Activated CD4-positive, alpha-beta T cell treated with anti-CD3 and anti-CD28 coated beads, Interleukin-2, amount 10 ng/mL, durations not matched to agents 7 days and 5 days (primary cell): Measurements from ENCODE around the gene PIAS2. TPM values are rescaled to one million over a fixed set of nuclear protein-coding genes. Genes with fewer than 3 reads are reported as not detected.
"Not testable (repeated sequence)": the region's sequence is repeated elsewhere in the genome, so short reads cannot be mapped to it uniquely, and the experiment has no call there.

ENCODE experiments used
- CTCF ChIA-PET: fragments of 350-600 bp; sonication (Branson Sonifier 250); formaldehyde crosslinking; loops from one replicate; lab custom pipeline; 2021; ENCODE audit warnings: antibody characterized with exemption; lab: Charles Lee
- POLR2A ChIA-PET: fragments of 350-600 bp; sonication (Branson Sonifier 250); formaldehyde crosslinking; loops from one replicate; lab custom pipeline; 2021; ENCODE audit warnings: antibody characterized with exemption; lab: Charles Lee
- DNase-seq: peaks from one replicate; pipeline ENCODE4 v3.0.0-alpha.2; 2020
- H3K27ac Mint-ChIP-seq: one replicate; pipeline ENCODE4 v1.8.0; 2021; ENCODE audit warnings: mild to moderate bottlenecking, moderate library complexity, mixed read lengths
- H3K27me3 Mint-ChIP-seq: one replicate; pipeline ENCODE4 v1.8.0; 2021; ENCODE audit warnings: mixed read lengths
- H3K36me3 Mint-ChIP-seq: one replicate; pipeline ENCODE4 v1.8.0; 2021; ENCODE audit warnings: low read depth, mixed read lengths
- H3K4me1 Mint-ChIP-seq: one replicate; pipeline ENCODE4 v1.8.0; 2021; ENCODE audit warnings: mixed read lengths
- H3K4me3 Mint-ChIP-seq: one replicate; pipeline ENCODE4 v1.8.0; 2021; ENCODE audit warnings: mild to moderate bottlenecking, moderate library complexity, mixed read lengths
- H3K9me3 Mint-ChIP-seq: one replicate; pipeline ENCODE4 v1.8.0; 2021; ENCODE audit warnings: mixed read lengths
- total RNA-seq, 2 experiments: library from RNA; stranded (reverse); gene quantifications; one replicate each; pipeline ENCODE4 v1.2.3, GENCODE V29; 2021

PIAS2 gene
- total RNA-seq, 2 experiments from 2014 or later: 32.8 to 33.3 TPM

DNA sequence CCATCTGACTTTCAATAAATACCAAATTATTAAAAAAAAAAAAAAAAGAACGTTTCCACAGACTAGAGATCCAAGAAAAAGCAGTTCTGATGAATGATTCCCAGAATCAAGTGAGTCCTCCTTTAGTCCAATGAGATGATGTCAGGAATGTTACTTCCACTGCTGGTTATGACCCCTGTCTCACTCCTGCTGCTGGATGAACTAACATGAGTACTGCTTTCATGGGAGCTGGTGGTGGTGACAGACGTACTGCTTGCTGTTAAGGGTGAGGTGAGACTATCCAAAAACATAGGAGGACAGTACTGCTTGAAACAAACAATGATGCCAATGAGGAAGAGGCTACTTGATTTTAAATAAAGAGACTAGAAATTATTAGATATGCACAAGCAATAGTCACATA lies 105.0 kb downstream of the PIAS2 start:
- DNase-seq: no peak
- H3K27me3 Mint-ChIP-seq: no peaks in the 10 kb centered on the region
- ChIA-PET CTCF (no interaction called here), POLR2A (no interaction called here)
- H3K9me3 Mint-ChIP-seq: no peaks in the 10 kb centered on the region
- peaks cover 2% of the 10 kb centered on the region for H3K36me3 Mint-ChIP-seq
- H3K4me1 Mint-ChIP-seq: no peaks in the 10 kb centered on the region
- no peak overlapping the region for H3K27ac Mint-ChIP-seq
- H3K4me3 Mint-ChIP-seq: no peak overlapping the region

DNA sequence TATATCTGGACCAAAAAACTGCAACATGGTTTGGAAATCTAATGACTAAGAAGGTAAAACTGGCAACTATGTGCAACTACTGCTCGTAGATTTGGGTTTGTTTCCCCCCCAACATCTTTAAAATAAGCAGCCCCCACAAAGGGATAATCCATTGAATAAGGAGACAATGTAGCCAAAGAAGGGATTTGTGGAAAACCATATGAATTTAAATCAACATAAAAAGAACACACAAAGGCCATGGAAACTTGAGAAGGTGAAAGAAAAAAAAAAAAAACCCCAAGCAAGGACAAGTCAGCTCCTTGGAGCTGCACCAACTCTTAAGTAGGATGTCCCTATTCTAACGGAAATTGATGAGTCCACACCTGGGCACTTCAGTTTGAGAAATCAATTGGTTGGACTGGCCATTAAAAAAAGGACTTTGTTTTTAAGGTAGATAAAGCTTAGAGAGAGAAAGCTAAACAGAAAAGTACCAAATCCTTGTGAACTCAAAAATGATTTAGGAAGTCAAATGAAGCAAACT lies 106.8 kb downstream of the PIAS2 start:
- no peak for DNase-seq
- CTCF ChIA-PET: no interaction called here
- Mint-ChIP-seq H3K4me1 (no peaks in the 10 kb centered on the region), H3K4me3 (no peak overlapping the region), H3K36me3 (peaks cover 4% of the 10 kb centered on the region), H3K27ac (no peak overlapping the region), H3K27me3 (no peaks in the 10 kb centered on the region), H3K9me3 (no peaks in the 10 kb centered on the region)
- POLR2A ChIA-PET: no interaction called here

DNA sequence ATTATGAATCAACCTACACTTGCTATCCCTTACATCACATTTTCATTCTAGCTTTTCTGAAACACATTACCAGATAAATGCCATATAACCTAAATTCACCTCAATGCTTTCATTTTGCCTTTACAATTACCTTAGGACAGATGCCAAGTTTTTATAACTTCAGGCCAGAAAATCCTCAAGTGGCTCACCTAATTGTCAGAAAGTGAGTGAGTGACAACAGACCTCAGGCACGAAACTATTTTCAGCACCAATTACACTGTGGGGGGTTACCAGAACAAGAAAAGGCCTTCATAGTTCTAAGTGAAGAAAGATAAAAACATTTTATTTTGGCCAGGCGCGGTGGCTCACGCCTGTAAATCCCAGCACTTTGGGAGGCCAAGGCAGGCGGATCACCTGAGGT lies 108.2 kb downstream of the PIAS2 start:
- CTCF ChIA-PET: interaction anchor here (0.7 kb wide), 1 partner anchor 112 kb away, joined by 3 read pairs; no protein-coding TSS in a partner anchor
- Mint-ChIP-seq H3K9me3 (peaks cover 2% of the 10 kb centered on the region), H3K36me3 (peaks cover 4% of the 10 kb centered on the region), H3K27ac (no peak overlapping the region), H3K27me3 (no peaks in the 10 kb centered on the region), H3K4me3 (no peak overlapping the region), H3K4me1 (no peaks in the 10 kb centered on the region)
- no peak for DNase-seq
- POLR2A ChIA-PET: no interaction called here

DNA sequence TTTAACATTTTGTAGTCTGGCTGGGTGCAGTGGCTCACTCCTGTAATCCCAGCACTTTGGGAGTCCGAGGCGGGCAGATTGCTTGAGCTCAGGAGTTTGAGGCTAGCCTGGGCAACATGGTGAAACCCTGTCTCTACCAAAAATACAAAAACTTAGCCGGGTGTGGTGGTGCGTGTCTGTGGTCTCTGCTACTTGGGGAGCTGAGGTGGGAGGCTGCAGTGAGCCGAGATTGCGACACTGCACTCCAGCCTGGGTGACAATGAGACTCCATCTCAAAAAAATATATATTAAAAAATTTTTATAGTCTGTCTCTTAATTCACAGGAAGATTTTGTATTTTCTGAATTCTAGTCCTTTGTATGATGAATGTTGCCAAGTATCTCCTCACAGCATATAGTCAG lies 121.4 kb downstream of the PIAS2 start:
- DNase-seq, H3K4me1 Mint-ChIP-seq, H3K27ac Mint-ChIP-seq, CTCF ChIA-PET, H3K4me3 Mint-ChIP-seq, H3K27me3 Mint-ChIP-seq, POLR2A ChIA-PET, H3K9me3 Mint-ChIP-seq, H3K36me3 Mint-ChIP-seq: not testable (repeated sequence)

DNA sequence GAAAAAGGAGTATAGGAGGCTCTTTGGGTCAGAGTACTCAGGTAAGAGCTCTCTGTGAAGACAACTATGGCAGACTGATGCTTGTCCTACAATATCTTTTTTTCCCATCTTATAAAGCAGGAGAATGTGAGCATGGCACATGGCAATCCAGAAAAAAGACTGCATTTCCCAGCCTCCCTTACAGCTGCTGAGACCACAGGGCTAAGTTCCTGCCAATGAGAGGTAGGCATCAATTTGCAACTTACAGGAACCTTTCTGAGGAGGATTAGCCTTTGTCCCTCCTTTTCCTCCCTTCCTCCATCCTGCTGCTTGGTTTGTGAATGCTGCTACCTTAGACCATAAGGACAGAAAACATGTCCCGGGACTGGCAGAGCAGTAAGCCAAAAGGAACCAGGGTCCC lies 122.7 kb downstream of the PIAS2 start:
- Mint-ChIP-seq H3K27me3 (no peaks in the 10 kb centered on the region), H3K4me3 (no peak overlapping the region)

DNA sequence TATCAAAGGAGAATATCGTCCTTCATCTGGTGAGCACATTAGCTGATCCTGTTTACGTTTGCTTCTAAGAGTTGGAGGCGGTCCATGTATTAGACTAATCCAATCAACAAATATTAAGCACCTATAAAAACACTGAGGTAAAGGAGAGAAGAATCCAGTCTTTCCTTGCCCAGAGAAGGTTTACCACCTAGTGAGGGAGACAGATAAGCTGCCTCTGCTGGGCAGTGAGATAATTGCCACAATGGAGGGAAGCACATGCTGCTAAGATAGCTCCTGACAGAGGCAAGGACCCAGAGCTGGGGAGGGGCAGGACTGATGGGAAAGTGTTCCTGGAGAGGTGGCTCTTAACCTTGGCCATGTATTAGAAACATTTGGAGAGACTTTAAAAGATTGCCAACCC lies 123.7 kb downstream of the PIAS2 start:
- ChIA-PET POLR2A (no interaction called here), CTCF (no interaction called here)
- H3K27me3 Mint-ChIP-seq: no peaks in the 10 kb centered on the region
- peaks cover 5% of the 10 kb centered on the region for H3K9me3 Mint-ChIP-seq
- H3K36me3 Mint-ChIP-seq: no peaks in the 10 kb centered on the region
- DNase-seq: no peak
- H3K27ac Mint-ChIP-seq: no peak overlapping the region
- H3K4me1 Mint-ChIP-seq: no peaks in the 10 kb centered on the region
- no peak overlapping the region for H3K4me3 Mint-ChIP-seq

More for the DNA sequence above, 122.7 kb downstream of the PIAS2 start:
- H3K4me1 Mint-ChIP-seq: no peaks in the 10 kb centered on the region
- DNase-seq: no peak
- H3K27ac Mint-ChIP-seq: no peak overlapping the region
- H3K36me3 Mint-ChIP-seq: no peaks in the 10 kb centered on the region
- ChIA-PET POLR2A (interaction anchor here (0.6 kb wide), 1 partner anchor 30 kb away, joined by 3 read pairs; no protein-coding TSS in a partner anchor), CTCF (no interaction called here)
- H3K9me3 Mint-ChIP-seq: peaks cover 5% of the 10 kb centered on the region

DNA sequence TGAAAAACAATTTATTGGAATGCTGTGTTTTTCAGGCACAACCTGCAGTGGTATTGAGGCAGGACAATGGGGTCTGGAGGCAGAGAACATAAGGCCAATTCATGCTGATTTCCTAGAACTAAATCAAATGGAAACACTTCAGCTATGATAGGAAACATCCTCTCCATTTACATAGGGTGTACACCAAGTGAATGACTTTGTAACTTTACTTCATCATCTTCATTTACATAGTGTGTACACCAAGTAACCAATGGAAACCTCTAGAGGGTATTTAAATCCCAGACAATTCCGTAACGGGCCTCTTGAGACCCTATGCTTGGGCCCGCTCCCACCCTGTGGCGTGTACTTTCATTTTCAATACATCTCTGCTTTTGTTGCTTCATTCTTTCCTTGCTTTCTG lies 128.2 kb downstream of the PIAS2 start:
- Mint-ChIP-seq H3K9me3 (peaks cover 5% of the 10 kb centered on the region), H3K36me3 (no peaks in the 10 kb centered on the region), H3K4me1 (no peaks in the 10 kb centered on the region), H3K4me3 (no peak overlapping the region), H3K27me3 (no peaks in the 10 kb centered on the region), H3K27ac (no peak overlapping the region)
- ChIA-PET POLR2A (no interaction called here), CTCF (no interaction called here)
- DNase-seq: no peak

DNA sequence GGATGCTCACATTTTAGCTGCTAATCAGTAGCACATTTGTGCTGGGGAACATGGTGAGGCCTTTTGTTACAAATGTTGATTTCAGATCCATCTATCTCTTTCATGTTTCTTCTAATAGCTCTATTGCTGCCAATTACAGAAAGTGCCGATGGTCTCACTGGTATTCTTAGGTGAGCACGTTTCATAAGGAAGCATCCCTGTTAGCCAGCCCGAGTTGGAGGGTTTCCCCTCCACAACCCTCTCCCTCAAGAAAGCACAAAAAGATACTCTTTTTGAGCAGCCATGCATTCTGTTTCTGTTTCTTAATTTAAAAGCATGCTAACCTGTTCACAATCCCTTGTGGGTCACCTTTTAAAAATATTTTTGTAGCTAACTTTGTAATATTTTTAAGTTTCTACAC lies 129.6 kb downstream of the PIAS2 start:
- no peaks in the 10 kb centered on the region for H3K4me1 Mint-ChIP-seq
- CTCF ChIA-PET: no interaction called here
- H3K27ac Mint-ChIP-seq: no peak overlapping the region
- POLR2A ChIA-PET: no interaction called here
- peaks cover 5% of the 10 kb centered on the region for H3K9me3 Mint-ChIP-seq
- no peaks in the 10 kb centered on the region for H3K36me3 Mint-ChIP-seq
- no peaks in the 10 kb centered on the region for H3K27me3 Mint-ChIP-seq
- DNase-seq: no peak
- H3K4me3 Mint-ChIP-seq: no peak overlapping the region

DNA sequence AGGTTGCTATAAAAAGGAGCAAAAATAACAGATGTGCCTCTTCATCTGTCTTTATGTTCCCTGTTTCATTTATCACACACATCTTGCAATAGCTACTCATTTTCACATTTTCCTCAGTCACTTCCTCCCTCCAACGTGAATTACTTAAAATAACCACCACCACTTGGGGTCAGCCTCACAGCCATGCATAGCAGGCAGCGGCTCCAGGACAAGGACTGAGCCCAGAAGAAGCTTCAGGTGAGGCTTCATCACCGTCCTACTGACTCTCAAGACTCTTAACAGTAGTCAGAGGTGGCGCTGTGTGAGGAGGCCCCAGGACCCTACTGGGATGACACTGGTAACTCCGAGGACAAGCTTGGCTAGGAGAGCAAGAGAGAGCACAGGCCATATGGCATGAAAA lies 144.9 kb downstream of the PIAS2 start:
- H3K27me3 Mint-ChIP-seq: peaks cover 2% of the 10 kb centered on the region
- H3K36me3 Mint-ChIP-seq: no peaks in the 10 kb centered on the region
- ChIA-PET POLR2A (no interaction called here), CTCF (interaction anchor here (1.0 kb wide), 1 partner anchor 12 kb away, joined by 3 read pairs; no protein-coding TSS in a partner anchor)
- H3K27ac Mint-ChIP-seq: no peak overlapping the region
- no peaks in the 10 kb centered on the region for H3K4me1 Mint-ChIP-seq
- no peak for DNase-seq
- H3K9me3 Mint-ChIP-seq: no peaks in the 10 kb centered on the region
- H3K4me3 Mint-ChIP-seq: no peak overlapping the region

DNA sequence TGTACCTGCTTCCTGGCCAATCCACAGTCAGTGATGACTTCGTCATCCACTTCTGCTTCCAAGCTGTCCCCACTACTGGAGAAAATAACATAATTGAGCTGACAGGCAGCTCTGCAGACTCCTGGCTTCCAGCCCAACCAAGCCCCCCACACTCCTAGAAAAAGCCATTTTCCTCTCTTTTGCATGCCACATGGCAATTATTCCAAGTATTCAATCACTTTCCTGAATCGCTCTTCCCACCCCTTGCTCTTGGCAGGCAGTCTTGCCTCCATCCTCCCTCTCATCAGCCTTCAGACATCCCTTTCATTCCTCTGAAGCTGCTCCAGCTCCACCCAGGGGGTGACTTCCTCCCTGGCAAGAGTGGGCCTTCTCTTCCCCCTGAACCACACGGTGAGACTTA lies 146.2 kb downstream of the PIAS2 start:
- H3K27ac Mint-ChIP-seq: no peak overlapping the region
- H3K27me3 Mint-ChIP-seq: peaks cover 5% of the 10 kb centered on the region
- no peaks in the 10 kb centered on the region for H3K9me3 Mint-ChIP-seq
- no peak overlapping the region for H3K4me3 Mint-ChIP-seq
- no peaks in the 10 kb centered on the region for H3K4me1 Mint-ChIP-seq
- H3K36me3 Mint-ChIP-seq: no peaks in the 10 kb centered on the region
- POLR2A ChIA-PET: no interaction called here
- CTCF ChIA-PET: interaction anchor here (3.0 kb wide), 1 partner anchor 11 kb away, joined by 6 read pairs; no protein-coding TSS in a partner anchor
- DNase-seq: no peak

DNA sequence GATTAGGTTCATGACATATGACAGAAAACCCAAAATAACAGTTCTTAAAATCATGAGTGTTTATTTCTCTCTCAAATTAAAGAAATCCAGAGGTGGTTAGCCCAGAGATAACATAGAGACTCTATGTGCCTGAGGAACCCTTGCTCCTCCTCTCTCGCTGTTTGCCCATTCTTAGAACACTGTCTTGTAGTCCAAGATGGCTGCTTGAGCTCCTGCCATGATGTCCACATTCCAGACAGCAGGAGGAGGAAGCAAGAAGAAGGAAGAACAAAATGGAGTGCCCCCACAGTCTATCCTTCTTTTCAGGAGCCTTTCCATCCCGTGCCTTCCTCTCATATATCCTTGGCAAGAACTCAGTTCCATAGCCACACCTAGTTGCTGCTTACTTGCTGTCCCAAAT lies 146.6 kb downstream of the PIAS2 start:
- H3K4me1 Mint-ChIP-seq: no peaks in the 10 kb centered on the region
- CTCF ChIA-PET: interaction anchor here (3.0 kb wide), 1 partner anchor 11 kb away, joined by 6 read pairs; no protein-coding TSS in a partner anchor
- H3K36me3 Mint-ChIP-seq: no peaks in the 10 kb centered on the region

DNA sequence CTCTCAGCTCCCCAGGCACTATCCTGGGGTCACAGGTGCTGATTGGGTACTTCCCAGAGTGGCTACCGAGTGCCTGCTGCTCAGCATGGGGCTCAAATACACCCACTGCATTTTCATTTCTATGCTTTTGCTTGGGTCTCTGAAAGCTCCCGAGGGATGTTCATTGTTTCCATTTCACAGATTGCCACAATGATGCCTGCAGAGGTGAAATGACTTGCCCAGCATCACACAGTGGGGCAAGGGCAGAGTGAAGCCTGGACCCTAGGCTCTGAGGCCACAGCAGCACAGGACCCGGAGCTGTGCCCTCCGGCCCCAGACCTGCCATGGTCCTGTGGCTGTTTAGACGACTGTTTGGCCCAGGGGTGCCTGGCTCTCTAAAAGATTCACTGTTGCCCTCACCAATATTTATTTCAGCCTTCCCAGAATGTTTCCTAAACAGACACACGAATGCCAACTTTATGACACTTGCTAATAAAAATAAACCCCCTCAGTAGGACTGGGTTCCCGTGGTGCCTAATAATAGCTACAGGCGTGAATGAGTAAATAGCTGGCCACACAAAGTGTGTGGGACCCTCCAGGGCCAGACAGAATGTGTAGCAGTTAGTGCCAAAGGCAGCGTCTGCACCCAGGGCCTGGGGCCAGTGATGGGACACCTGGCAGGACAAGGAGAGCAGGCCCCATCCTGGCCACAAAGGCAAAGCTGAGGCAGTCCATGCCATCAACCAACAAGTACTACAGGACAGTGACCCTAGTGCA lies 149.0 kb downstream of the PIAS2 start:
- Mint-ChIP-seq H3K27ac (no peak overlapping the region), H3K36me3 (no peaks in the 10 kb centered on the region), H3K27me3 (peaks cover 22% of the 10 kb centered on the region), H3K4me3 (no peak overlapping the region), H3K9me3 (no peaks in the 10 kb centered on the region), H3K4me1 (no peaks in the 10 kb centered on the region)
- CTCF ChIA-PET: interaction anchor here (0.5 to 3.0 kb wide), 2 partner anchors 8 to 133 kb away, joined by 3 to 6 read pairs; no protein-coding TSS in a partner anchor
- POLR2A ChIA-PET: no interaction called here
- no peak for DNase-seq

More for the DNA sequence above, 146.6 kb downstream of the PIAS2 start:
- Mint-ChIP-seq H3K27me3 (peaks cover 5% of the 10 kb centered on the region), H3K4me3 (no peak overlapping the region), H3K27ac (no peak overlapping the region), H3K9me3 (no peaks in the 10 kb centered on the region)
- POLR2A ChIA-PET: no interaction called here
- DNase-seq: no peak

DNA sequence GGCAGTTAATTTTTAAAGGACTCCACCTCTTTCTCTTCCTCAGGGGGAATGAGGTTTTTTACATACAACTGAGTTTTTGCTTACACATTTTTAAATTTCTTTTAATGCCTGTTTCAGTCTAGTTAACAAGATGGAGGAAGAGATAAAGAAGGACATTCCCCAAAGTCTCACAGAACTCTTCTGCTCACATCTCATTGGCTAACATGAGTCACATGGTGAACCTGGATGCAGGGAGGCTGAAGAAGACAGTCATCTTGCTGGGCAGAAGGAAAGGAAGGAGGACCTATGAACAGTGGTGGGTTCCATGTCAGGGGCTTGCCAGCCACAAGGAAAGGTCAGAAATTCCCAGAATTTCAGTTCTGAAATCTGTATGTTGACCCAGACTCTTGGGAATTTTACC lies 150.1 kb downstream of the PIAS2 start:
- ChIA-PET CTCF (no interaction called here), POLR2A (no interaction called here)
- H3K36me3 Mint-ChIP-seq: no peaks in the 10 kb centered on the region
- DNase-seq: no peak
- H3K9me3 Mint-ChIP-seq: no peaks in the 10 kb centered on the region
- H3K27ac Mint-ChIP-seq: no peak overlapping the region
- H3K27me3 Mint-ChIP-seq: peaks cover 31% of the 10 kb centered on the region
- H3K4me3 Mint-ChIP-seq: no peak overlapping the region
- no peaks in the 10 kb centered on the region for H3K4me1 Mint-ChIP-seq
